Occipital lobe (tissue), 2 donors: ENCODE results near the gene SIL1. TPM values are rescaled to one million over a fixed set of nuclear protein-coding genes. Genes with fewer than 3 reads are reported as not detected.
"Not testable (repeated sequence)": the region's sequence is repeated elsewhere in the genome, so short reads cannot be mapped to it uniquely, and the experiment has no call there.

Source experiments
- DNase-seq: peaks from one replicate; lab custom pipeline; 2025; lab: John Stamatoyannopoulos, UW
- total RNA-seq: library from RNA; depleted of rRNA; stranded (reverse); fragments of >200 nt; gene quantifications from one replicate; pipeline ENCODE4 v1.2.3, GENCODE V29; 2014

SIL1 gene
- total RNA-seq = 11.7 TPM

DNA sequence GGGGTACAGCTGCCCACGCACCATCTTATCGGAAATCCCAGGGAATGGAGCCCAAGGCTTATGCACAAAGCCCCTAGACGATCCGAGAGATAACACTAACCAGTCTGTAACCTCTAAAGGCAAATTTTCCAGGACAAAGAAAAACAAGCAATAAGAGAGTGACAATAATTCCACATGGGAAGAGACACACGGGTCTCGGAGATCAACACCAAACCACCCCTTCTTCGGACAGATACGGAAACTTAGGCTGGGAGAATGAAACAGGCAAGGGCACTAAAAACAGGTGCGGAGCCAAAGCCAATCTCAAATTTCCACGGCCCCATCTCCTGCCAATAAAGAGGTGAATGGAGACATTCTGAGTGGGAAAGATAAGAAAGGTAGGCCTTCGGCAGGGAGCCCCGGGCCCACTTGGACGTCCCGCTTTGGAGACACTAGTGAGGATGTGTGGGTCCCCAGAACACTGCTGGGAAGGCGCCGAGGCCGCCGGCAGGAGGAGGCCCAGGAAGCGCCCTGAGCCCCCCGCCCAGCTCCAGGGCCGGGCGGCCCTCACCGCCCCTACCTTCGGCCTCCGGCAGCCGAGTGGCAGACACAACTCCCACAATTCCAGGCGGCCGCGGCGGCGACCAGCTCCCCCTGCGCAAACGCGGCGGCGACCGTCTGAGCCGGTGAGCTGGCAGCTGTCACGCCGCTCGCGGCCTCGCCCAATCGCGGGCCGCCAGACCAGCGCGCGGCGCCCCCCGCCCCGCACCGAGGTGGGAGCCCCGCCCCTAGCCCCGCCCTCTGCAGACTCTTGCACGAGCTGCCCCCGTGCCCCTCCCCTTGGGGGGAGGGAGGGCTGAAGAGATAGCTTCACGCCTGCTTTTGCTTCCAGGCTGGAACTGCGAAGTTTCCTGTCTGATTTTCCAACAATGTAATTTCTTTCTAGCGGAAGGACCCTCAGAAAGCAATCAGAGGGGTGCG, at the start of gene SIL1:
TSS of gene SIL1 (minus strand) at position 659 of the 960 bp plus-strand sequence. CDS start 70,525 bp downstream, outside the sequence.
- peak; percentile 96 for DNase-seq

DNA sequence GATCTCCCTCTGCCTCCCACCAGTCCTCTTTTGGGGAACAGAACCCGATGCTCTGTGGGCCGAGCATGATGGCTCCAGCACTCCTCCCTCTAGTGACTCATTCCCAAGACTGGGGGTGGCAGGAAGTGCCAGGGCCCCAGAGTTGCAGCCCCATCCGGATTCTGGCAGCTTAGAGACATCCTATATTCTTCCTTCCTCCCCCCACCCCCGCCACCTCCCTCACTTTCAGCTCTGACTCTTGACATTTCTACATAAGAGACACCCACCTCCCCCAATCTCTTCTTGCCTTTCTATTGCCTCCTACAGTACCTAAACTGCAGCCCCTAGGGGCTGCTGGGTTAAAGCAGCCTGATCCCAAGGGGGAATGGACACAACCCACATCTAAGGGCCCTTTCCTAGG, 48.2 kb upstream of the SIL1 start:
- peak; percentile 30 for DNase-seq

- no peak for DNase-seq
These were observed 47.6 kb upstream of the SIL1 start for GRCh38 chr5:139245637-139246339.

- no peak for DNase-seq
These were observed 45.3 kb upstream of the SIL1 start for GRCh38 chr5:139243425-139243970.

DNA sequence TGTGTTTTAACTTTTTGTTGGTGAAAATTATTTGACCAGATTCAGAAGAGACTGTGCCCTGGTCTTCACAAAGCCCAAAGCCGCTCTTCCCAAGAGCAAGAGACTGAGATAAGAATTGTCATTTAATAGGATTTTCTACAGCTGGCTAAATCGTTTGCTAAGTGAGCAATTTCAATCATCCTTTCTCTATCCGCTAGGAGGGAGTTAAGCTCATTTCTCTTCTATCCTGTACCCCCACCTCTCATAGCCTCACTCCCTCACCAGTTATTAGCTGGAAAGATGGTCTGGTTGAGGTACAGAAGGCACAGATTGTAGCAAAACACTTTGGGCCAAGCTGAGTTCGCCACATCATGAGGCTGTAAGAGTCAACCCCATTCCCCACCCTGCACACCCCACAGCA, 43.0 kb upstream of the SIL1 start:
- no peak for DNase-seq

- DNase-seq = no peak
These were observed 38.3 kb upstream of the SIL1 start for GRCh38 chr5:139236479-139236878.

- no peak for DNase-seq
These were observed 34.1 kb upstream of the SIL1 start for GRCh38 chr5:139232147-139232724.

DNA sequence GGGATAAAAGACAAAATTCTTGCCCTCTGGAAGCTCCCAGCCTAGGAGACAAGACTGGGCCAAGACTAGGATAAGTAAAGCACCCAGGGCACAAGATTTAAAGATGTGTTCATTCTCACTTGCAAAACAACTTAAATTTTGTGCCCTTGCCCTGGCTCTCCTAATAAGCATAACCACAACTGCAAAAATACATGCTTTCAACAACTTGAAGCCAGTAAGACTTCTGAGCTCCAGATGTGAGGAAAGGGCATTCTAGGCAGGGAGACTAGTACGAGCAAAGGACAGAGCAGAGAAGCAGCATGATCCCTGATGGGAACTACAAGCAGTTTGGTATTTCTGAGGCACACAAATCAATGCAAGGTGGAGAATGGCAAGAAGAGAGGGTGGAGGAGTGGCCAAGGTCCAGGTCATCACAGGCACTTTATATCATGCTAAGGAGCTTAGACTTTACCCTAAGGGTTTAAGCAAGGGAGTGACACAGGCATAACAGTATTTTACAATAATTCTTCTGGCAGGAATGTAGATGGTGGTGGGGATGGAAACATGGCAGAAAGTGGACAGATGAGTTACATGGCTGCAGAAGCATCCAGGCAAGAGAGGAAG, 30.1 kb upstream of the SIL1 start:
- DNase-seq = no peak

GRCh38 chr5:139226131-139226530, 28.0 kb upstream of the SIL1 start:
- no peak for DNase-seq

DNA sequence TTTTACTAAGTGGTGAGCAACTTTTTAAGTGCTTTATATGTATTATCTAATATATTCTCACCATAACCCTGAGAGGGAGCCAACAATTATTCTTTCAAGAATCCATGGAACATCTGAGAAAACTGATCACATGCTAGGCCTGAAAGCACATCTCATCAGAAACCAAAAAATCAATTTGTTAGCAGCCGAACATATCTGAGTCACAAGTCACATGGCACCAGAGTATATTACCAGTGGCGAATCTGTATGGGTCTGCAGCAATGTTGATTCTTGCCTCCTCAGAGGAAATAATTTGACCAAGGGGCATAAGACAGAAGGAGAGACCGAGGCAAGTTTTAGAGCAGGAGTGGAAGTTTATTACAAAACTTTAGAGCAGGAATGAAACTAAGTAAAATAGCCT, 25.3 kb upstream of the SIL1 start:
- no peak for DNase-seq

GRCh38 chr5:139222346-139222745, 24.2 kb upstream of the SIL1 start:
- no peak for DNase-seq

DNA sequence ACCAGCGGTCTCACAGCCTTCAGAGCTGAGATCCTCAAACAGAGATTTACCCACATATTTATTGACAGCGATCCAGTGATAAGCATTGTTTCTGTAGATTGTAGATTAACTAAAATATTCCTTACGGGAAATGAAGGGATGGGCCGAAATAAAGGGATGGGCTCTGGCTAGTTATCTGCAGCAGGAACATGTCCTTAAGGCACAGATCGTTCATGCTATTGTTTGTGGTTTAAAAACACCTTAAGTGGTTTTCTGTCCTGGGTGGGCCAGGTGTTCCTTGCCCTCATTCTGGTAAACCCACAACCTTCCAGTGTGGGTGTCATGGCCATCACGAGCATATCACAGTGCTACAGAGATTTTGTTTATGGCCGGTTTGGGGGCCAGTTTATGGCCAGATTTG, 19.9 kb upstream of the SIL1 start:
- not testable (repeated sequence) for DNase-seq

DNA sequence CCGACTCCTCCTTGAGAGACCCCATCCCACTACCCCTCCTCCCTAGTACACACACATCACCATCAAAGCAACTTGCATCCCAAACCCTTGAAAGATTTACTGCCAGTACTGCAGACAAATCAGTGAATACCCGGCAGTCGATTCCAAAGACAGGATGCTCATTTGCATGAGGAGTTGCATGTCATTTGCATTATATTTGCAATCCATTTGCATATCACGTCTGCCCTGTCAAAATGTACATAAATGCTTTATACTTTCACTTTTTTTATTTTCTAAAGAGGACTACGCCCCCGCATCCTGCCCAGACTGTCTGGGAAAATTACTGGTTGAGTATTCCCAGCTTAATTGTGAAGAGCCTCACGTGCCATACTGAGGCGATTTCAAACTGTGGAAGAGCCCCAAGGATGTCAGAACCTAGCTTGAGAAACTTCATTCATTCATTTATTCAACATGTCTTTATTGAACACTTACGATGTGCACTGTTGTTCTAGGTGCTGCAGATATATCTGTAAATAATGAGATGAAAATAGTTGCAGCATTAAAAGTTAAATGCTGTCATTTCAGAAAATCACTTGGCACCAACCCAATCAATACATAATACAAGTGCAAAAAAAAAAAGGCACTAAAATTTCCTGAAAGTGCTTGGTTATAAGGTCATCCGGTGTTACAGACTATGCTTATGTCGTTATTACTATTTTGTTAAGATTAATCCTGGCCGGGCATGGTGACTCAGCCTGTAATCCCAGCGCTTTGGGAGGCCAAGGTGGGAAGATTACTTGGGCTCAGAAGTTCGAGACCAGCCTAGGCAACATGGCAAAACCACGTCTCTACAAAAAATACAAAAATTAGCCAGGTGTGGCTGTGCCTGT, 17.2 kb upstream of the SIL1 start:
- DNase-seq = peak; percentile 2

DNA sequence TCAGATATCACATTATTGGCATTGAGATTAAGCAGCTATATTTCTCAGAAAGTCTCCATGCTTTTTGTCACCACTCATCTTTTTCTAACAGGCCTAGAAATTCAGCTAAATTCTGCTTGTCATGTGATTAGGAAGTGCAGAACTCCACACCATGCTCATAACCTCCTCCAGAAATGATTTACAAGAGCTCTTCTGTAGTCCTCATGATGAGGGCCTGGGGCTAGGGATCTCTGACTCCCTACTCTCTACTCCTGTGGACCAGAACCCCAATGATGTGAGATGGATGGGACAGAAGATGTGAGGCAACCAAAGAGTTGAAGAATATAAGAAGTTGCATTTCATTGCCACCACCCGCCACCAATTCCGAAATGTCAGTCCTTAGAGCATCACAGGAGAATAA, 16.5 kb upstream of the SIL1 start:
- no peak for DNase-seq

GRCh38 chr5:139212906-139213305, 14.7 kb upstream of the SIL1 start:
- no peak for DNase-seq

DNA sequence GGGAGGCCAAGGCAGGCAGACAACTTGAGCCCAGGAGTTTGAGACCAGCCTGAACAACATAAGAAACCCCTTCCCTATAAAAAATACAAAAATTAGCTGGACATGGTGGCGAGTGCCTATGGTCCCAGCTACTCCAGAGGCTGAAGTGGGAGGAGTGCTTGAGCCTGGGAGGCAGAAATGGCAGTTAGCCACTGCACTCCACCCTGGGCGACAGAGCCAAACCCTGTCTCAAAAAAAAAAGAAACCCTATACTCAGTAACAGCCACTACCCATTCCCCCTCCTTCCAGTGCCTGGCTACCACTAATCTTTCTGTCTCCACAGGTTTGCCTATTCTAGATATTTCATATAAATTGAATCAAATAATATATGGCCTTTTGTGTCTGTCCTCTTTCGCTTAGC, 14.3 kb upstream of the SIL1 start:
- DNase-seq = no peak

GRCh38 chr5:139210585-139210984, 12.4 kb upstream of the SIL1 start:
- no peak for DNase-seq

DNA sequence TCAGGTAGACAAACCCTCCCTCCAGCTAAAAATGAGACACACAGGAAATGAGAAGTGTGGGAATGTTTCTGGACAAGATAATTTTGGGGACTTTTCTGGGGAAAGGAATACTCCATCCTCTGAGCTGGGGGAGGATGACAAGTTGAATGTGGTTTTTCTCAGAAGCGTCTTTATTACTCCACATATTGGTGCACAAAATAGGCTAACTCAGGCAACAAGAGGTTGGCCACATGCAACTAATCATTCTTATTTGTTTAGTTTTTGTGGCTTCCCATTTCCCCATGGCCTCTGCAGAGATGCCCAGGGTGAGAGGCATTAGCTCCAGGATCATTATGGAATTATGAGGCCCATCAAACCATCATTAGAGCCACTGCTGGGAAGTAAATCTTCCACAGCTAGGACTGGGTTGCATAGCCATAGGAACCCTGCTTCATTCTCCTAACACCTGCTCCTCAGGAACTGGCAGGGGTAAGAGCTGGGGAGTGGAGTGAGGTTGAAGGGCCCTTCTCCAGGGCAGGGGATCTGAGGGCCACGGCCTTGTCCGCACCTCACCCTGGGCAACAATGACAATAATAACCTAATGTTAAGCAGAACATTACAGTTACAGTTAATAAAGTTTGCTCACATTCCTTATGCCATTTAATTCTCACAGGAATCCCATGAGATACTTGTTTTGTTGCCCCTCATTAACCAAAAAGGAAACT, 9.3 kb upstream of the SIL1 start:
- no peak for DNase-seq

DNA sequence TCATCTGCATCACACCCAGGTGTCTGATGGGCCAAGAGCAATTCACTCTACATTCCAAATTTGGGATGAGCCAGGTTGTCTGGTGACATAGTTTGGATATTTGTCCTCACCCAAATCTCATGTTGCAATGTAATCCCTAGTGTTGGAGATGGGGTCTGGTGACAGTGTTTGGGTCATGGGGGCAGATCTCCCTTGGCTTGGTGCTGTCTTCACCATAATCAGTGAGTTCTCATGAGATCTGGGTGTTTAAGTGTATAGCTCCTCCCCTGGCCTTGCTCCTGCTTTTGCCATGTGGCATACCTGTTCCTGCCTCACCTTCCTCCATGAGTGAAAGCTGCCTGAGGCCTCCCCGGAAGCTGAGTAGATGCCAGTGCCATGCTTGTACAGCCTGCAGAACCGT, 7.4 kb upstream of the SIL1 start:
- no peak for DNase-seq

DNA sequence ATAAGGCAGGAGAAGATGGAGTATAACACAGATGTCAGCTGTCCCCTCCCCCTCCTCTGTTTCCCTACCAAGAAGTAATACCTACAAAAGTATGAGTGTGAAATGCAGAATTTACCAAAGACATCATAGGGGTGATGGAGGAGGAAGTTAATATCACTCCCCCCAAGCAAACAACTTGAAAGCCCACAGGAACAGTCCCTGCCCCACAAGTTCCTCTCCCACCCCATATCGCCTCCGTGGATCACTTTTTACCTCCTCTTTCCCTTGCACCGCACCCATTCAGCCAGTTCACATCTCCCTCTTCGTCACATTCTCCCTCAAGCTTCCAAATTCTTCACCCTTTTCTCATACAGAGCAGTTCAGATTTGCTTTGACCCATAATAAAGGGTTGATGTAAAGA, 7.0 kb upstream of the SIL1 start:
- no peak for DNase-seq
